ENCODE data around the gene SLC2A4RG.

GRCh38 chr20:63741354-63741675 lies 1.7 kb downstream of the SLC2A4RG start:
- TF ChIP-seq CTCF (IDR thresholded peaks at IDR 0.05) (no peak), POLR2A (IDR thresholded peaks at IDR 0.05) (no peak)
